ENCODE results near the gene MICAL2.

DNA sequence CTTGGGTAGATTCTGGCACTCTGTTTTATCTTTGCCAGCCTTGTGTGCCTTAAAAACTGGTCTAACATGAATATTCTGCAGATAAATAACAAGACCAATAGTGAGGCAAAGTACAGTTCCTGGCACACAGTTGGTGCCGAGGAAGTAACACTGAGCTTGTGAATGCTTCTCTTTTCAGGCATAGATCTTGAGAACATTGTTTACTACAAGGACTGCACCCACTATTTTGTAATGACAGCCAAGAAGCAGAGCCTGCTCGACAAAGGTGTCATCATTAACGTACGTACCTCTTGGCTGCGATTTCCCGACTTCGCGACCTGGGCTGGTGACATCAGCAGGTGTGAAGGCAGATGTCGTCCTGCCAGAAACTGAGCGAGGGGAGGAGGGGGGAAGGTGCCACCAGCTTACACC is 105.7 kb downstream of the MICAL2 start:
- TF ChIP-seq, protein P1, sequence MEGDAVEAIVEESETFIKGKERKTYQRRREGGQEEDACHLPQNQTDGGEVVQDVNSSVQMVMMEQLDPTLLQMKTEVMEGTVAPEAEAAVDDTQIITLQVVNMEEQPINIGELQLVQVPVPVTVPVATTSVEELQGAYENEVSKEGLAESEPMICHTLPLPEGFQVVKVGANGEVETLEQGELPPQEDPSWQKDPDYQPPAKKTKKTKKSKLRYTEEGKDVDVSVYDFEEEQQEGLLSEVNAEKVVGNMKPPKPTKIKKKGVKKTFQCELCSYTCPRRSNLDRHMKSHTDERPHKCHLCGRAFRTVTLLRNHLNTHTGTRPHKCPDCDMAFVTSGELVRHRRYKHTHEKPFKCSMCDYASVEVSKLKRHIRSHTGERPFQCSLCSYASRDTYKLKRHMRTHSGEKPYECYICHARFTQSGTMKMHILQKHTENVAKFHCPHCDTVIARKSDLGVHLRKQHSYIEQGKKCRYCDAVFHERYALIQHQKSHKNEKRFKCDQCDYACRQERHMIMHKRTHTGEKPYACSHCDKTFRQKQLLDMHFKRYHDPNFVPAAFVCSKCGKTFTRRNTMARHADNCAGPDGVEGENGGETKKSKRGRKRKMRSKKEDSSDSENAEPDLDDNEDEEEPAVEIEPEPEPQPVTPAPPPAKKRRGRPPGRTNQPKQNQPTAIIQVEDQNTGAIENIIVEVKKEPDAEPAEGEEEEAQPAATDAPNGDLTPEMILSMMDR (IDR thresholded peaks at IDR 0.05; ENCODE audit: extremely low read depth in 1 of 2, insufficient read depth in 1 of 2, low read depth in 1 of 2, low read length in 2 of 2): no peak
- TF ChIP-seq, protein P2, sequence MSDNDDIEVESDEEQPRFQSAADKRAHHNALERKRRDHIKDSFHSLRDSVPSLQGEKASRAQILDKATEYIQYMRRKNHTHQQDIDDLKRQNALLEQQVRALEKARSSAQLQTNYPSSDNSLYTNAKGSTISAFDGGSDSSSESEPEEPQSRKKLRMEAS (IDR thresholded peaks at IDR 0.05; ENCODE audit: insufficient read depth, insufficient read length): no peak
- TF ChIP-seq POLR2A (IDR thresholded peaks at IDR 0.05; ENCODE audit: low read depth, low read length) (no peak), FOS (IDR thresholded peaks at IDR 0.05; ENCODE audit: borderline replicate concordance, insufficient read depth, low read length) (no peak), EZH2 (IDR thresholded peaks at IDR 0.05; ENCODE audit: borderline replicate concordance, low read depth, low read length, severe bottlenecking) (no peak)

All from endothelial cell of umbilical vein (primary cell).